OCI-LY1 (cell line): Measurements from ENCODE around the gene SNX18.

Experiments used
- H2AFZ ChIP-seq: fragments of 200-600 bp; sonication (generic), shearing (Covaris generic); 2 replicates; pipeline ENCODE4 v1.6.0; 2014; ENCODE audit warnings: antibody characterized with exemption, mild to moderate bottlenecking, low read length
- H3F3A ChIP-seq: fragments of 200-600 bp; sonication (generic), shearing (Covaris generic); 2 replicates; pipeline ENCODE4 v1.6.0; 2014; ENCODE audit warnings: mild to moderate bottlenecking, antibody characterized with exemption, low read length, moderate library complexity; ENCODE audit not compliant: insufficient read depth
- H3K27ac ChIP-seq: fragments of 200-600 bp; sonication (generic); 2 replicates; pipeline ENCODE4 v1.5.1; 2014; ENCODE audit warnings: low read length, mixed run types, mild to moderate bottlenecking, low read depth; ENCODE audit not compliant: poor library complexity, severe bottlenecking
- H3K27me3 ChIP-seq: fragments of 200-600 bp; sonication (generic); 2 replicates; pipeline ENCODE4 v1.6.0; 2014; ENCODE audit warnings: antibody characterized with exemption, mild to moderate bottlenecking, low read length, moderate library complexity; ENCODE audit not compliant: insufficient read depth
- H3K36me3 ChIP-seq: fragments of 200-600 bp; sonication (generic); 2 replicates; pipeline ENCODE4 v1.6.1; 2014; ENCODE audit warnings: mild to moderate bottlenecking, antibody characterized with exemption, low read length, moderate library complexity, mixed read lengths; ENCODE audit not compliant: insufficient read depth
- H3K4me1 ChIP-seq: fragments of 200-600 bp; sonication (generic); 2 replicates; pipeline ENCODE4 v1.5.1; 2014; ENCODE audit warnings: mild to moderate bottlenecking, low read length, moderate library complexity; ENCODE audit not compliant: insufficient read depth, severe bottlenecking
- H3K4me2 ChIP-seq: fragments of 200-600 bp; sonication (generic), shearing (Covaris generic); 2 replicates; pipeline ENCODE4 v1.6.1; 2014; ENCODE audit warnings: low read length
- H3K4me3 ChIP-seq: fragments of 200-600 bp; sonication (generic); 2 replicates; pipeline ENCODE4 v1.5.1; 2014; ENCODE audit warnings: low read length, low read depth, mild to moderate bottlenecking, mixed read lengths; ENCODE audit not compliant: poor library complexity, severe bottlenecking
- H3K79me2 ChIP-seq: fragments of 200-600 bp; shearing (Covaris generic); 2 replicates; pipeline ENCODE4 v1.6.1; 2016; ENCODE audit warnings: mixed run types, low read length, mixed read lengths; ENCODE audit not compliant: insufficient read depth
- H3K9ac ChIP-seq: fragments of 200-600 bp; sonication (generic), shearing (Covaris generic); 2 replicates; pipeline ENCODE4 v1.6.1; 2014; ENCODE audit warnings: mild to moderate bottlenecking, low read length, mixed read lengths
- H3K9me2 ChIP-seq: fragments of 200-600 bp; sonication (generic), shearing (Covaris generic); 2 replicates; pipeline ENCODE4 v1.6.1; 2014; ENCODE audit warnings: low read depth, mild to moderate bottlenecking, low read length, mixed read lengths
- H3K9me3 ChIP-seq: fragments of 200-600 bp; shearing (Covaris generic); 2 replicates; pipeline ENCODE4 v1.6.1; 2014; ENCODE audit warnings: low read length, mixed read lengths
- H4K20me1 ChIP-seq: fragments of 200-600 bp; sonication (generic), shearing (Covaris generic); 2 replicates; pipeline ENCODE4 v1.6.0; 2016; ENCODE audit warnings: mild to moderate bottlenecking, low read length; ENCODE audit not compliant: insufficient read depth
- CTCF ChIP-seq: fragments of 200-600 bp; sonication (generic), shearing (Covaris generic); IDR thresholded peaks from 2 replicates; pipeline ENCODE4 v1.5.1; 2017; ENCODE audit warnings: mild to moderate bottlenecking, antibody characterized with exemption, low read length, moderate library complexity, mixed read lengths
- EZH2 ChIP-seq: fragments of 200-600 bp; sonication (generic), shearing (Covaris generic); IDR thresholded peaks from 2 replicates; pipeline ENCODE4 v1.8.0; 2017; ENCODE audit warnings: borderline replicate concordance, mixed run types, mild to moderate bottlenecking, antibody characterized with exemption, low read length, moderate library complexity, mixed read lengths

SNX18 gene

GRCh38 chr5:54595721-54596120 lies 78.2 kb downstream of the SNX18 start:
- Histone ChIP-seq H3K9me2 (no peaks in the 10 kb centered on the region), H3F3A (no peaks in the 10 kb centered on the region), H3K9me3 (no peaks in the 10 kb centered on the region), H3K9ac (no peak overlapping the region), H3K79me2 (no peaks in the 10 kb centered on the region), H3K27ac (no peak overlapping the region), H3K4me3 (no peak overlapping the region), H3K4me2 (no peak overlapping the region), H3K36me3 (no peaks in the 10 kb centered on the region), H2AFZ (no peak overlapping the region), H3K27me3 (no peaks in the 10 kb centered on the region), H4K20me1 (no peaks in the 10 kb centered on the region), H3K4me1 (no peaks in the 10 kb centered on the region)
- TF ChIP-seq EZH2 (no peak), CTCF (no peak)
